Measurements from ENCODE around the gene VAT1L.

VAT1L gene

GRCh38 chr16:78002915-78003538 is 214.7 kb downstream of the VAT1L start:
- DNase-seq = peak; percentile 83

GRCh38 chr16:78004517-78004916 is 216.2 kb downstream of the VAT1L start:
- no peak for DNase-seq

GRCh38 chr16:78005881-78006280 is 217.5 kb downstream of the VAT1L start:
- DNase-seq = peak; percentile 1

DNA sequence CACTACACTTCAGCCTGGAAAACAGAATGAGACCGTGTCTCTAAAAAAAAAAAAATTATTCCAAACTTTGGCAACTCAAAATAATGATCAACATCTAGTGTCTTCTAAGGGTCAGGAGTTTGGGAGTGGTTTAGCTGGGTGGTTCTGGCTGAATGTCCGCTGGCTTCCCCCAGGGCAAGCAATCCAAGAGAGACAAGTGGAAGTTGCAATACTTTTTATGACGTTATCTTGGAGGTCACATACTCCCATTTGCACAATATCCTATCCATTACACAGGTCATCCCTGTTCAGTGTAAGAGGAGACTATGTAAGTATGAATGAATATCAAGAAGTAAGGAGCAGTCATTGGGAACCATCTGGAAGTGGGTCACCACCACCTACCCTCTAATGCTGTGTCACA is 218.8 kb downstream of the VAT1L start:
- no peak for DNase-seq

DNA sequence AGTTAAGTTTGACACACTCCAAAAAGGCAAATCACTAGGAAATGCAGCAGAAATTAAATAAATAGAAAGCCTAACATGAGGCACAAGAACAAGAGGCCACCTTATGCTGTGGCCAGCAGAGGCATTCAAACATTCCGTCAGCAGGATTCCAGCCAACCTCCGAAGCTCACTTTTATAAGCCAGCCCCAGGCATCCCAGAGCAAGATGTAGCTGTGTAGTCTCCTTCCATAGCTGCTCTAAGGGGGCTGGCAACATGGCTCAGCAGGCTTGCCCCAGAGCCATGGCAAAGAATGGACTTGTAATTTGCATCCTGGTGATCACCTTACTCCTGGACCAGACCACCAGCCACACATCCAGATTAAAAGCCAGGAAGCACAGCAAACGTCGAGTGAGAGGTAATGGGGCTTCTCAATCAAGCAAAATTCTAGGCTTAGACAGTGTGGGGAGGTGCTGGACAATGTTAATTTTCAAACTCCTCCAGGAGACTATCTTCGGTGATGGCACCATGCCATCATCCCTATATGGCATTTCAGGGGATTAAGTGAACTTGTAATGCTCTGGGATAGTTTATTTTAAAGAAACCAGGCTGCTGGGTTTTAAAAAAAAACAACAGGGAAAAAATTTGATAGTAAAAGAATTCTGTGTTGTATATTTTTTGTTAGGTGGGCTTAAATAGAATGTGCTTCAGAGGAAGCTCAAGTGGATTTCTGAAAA is 234.1 kb downstream of the VAT1L start, which contains the start of gene CLEC3A:
Gene CLEC3A, plus strand, starts transcription at position 202 of the 714 bp plus-strand sequence. Its CDS starts 79 bp downstream, at position 281.
- DNase-seq = no peak

- no peak for DNase-seq
Measured at GRCh38 chr16:78024159-78024558, 235.8 kb downstream of the VAT1L start.

DNA sequence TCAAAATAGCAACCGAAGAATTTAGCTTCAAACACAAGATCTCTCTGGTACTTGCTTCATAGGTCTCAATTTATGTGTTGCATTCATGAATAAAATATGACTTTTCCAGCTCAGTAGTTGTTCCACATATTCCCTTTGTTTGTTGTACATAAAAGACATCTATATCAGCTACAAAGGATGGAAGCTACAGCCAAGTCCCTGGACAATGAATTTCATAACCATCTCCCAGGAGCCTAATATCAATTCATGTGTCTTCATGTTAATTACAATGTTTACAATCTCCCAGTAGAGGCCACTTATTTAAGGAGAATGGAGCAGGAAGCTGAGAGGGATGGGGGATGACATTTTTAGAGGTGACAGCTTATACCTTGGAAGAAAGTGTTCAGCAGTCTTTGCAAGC is 237.3 kb downstream of the VAT1L start:
- DNase-seq = no peak

DNA sequence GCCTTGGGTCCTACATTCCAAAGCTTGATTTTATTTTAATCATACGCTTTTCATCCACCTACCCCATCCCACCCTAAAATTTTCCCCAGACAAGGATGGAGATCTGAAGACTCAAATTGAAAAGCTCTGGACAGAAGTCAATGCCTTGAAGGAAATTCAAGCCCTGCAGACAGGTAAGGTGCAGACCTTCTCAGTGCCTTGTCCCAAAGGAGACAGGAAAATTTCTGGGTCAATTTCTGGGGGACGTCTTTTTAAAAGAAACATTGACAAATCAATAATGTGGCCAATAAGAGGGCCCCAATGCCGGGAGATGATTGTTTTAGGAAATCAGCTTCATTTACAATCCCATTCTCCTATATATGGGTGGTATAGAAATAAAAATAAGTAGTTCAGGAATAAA is 239.7 kb downstream of the VAT1L start:
- no peak for DNase-seq

Data from NCI-H748 treated with DMSO at 0.1 percent for 48 hours (cell line).